Measurements from ENCODE around the gene LEP.

DNA sequence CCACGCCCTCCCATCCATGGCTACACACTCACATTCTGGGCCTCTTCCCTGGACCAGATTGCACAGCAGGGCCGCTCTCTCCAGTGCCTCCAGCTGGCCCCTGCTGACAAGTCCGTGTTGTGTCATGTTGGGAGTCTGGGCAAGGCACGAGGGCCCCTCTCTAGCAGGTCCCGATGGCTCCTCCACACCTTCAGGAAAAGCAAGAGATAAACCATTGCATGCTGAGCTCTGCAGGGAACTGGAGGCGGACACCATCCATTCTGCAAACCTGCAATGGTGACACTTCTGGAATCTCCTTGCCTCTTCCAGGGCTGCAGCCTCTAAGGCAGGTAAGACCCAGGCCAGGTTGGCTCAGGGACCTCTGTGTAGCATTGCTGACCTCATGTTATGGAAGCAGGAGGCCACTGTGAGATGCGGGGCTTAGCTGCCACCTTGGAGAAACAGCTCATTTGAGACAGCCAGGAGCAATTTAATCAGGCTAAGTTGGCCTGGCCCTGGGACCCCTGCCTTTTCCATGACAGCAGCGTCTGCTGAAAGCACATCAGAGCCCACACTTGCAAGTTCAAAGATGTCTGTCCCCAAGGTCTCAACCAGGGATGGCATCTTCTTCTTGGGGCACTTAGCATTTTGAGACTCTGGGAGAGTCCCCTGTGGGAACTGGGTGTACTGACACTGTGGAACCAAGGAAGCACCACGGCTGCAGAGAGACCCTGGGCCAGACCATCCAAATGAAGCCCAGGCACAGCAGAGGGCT lies 34.2 kb upstream of the LEP start:
- TF ChIP-seq TAF1 (IDR thresholded peaks at IDR 0.05; ENCODE audit: low read depth) (no peak), CREB1 (IDR thresholded peaks at IDR 0.05; ENCODE audit: low read depth) (no peak), NFIC (IDR thresholded peaks at IDR 0.05) (no peak), EGR1 (IDR thresholded peaks at IDR 0.05) (no peak), FOXM1 (IDR thresholded peaks at IDR 0.05; ENCODE audit: borderline replicate concordance, low read depth) (no peak), ZBTB7A (IDR thresholded peaks at IDR 0.05; ENCODE audit: low read depth) (no peak), EP300 (IDR thresholded peaks at IDR 0.05; ENCODE audit: borderline replicate concordance) (no peak), RAD21 (IDR thresholded peaks at IDR 0.05; ENCODE audit: low read depth) (no peak), YY1 (IDR thresholded peaks at IDR 0.05; ENCODE audit: low read depth) (no peak), CEBPB (IDR thresholded peaks at IDR 0.05) (no peak)
- TF ChIP-seq, protein P1, sequence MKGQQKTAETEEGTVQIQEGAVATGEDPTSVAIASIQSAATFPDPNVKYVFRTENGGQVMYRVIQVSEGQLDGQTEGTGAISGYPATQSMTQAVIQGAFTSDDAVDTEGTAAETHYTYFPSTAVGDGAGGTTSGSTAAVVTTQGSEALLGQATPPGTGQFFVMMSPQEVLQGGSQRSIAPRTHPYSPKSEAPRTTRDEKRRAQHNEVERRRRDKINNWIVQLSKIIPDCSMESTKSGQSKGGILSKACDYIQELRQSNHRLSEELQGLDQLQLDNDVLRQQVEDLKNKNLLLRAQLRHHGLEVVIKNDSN (IDR thresholded peaks at IDR 0.05) = no peak
- TF ChIP-seq, protein P2, sequence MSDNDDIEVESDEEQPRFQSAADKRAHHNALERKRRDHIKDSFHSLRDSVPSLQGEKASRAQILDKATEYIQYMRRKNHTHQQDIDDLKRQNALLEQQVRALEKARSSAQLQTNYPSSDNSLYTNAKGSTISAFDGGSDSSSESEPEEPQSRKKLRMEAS (IDR thresholded peaks at IDR 0.05) = no peak
- TF ChIP-seq, protein P3, sequence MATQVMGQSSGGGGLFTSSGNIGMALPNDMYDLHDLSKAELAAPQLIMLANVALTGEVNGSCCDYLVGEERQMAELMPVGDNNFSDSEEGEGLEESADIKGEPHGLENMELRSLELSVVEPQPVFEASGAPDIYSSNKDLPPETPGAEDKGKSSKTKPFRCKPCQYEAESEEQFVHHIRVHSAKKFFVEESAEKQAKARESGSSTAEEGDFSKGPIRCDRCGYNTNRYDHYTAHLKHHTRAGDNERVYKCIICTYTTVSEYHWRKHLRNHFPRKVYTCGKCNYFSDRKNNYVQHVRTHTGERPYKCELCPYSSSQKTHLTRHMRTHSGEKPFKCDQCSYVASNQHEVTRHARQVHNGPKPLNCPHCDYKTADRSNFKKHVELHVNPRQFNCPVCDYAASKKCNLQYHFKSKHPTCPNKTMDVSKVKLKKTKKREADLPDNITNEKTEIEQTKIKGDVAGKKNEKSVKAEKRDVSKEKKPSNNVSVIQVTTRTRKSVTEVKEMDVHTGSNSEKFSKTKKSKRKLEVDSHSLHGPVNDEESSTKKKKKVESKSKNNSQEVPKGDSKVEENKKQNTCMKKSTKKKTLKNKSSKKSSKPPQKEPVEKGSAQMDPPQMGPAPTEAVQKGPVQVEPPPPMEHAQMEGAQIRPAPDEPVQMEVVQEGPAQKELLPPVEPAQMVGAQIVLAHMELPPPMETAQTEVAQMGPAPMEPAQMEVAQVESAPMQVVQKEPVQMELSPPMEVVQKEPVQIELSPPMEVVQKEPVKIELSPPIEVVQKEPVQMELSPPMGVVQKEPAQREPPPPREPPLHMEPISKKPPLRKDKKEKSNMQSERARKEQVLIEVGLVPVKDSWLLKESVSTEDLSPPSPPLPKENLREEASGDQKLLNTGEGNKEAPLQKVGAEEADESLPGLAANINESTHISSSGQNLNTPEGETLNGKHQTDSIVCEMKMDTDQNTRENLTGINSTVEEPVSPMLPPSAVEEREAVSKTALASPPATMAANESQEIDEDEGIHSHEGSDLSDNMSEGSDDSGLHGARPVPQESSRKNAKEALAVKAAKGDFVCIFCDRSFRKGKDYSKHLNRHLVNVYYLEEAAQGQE (IDR thresholded peaks at IDR 0.05; ENCODE audit: low read depth) = no peak

Data from Ishikawa (cell line).